NOMO-1 treated with DMSO at 0.1 percent for 48 hours (cell line): ENCODE results near the gene DOHH.
"Not testable (repeated sequence)": the region's sequence is repeated elsewhere in the genome, so short reads cannot be mapped to it uniquely, and the experiment has no call there.

Experiments
- DNase-seq: peaks from one replicate; lab custom pipeline; 2025; ENCODE audit not compliant: unreplicated experiment; lab: John Stamatoyannopoulos, UW

The DOHH gene

GRCh38 chr19:3462991-3463713 lies 37.3 kb downstream of the DOHH start:
- no peak for DNase-seq

- no peak for DNase-seq
Measured at GRCh38 chr19:3459965-3460582, 40.4 kb downstream of the DOHH start.

- no peak for DNase-seq
Measured at GRCh38 chr19:3459089-3459881, 41.2 kb downstream of the DOHH start.

GRCh38 chr19:3458229-3459088 lies 42.0 kb downstream of the DOHH start:
- DNase-seq, result no peak

GRCh38 chr19:3457528-3458228 lies 42.8 kb downstream of the DOHH start:
- DNase-seq, result no peak

- DNase-seq, result no peak
Measured at GRCh38 chr19:3456925-3457527, 43.4 kb downstream of the DOHH start.

GRCh38 chr19:3455960-3456601 lies 44.4 kb downstream of the DOHH start:
- no peak for DNase-seq

- no peak for DNase-seq
Measured at GRCh38 chr19:3455393-3455955, 45.0 kb downstream of the DOHH start.

- DNase-seq, result no peak
Measured at GRCh38 chr19:3454656-3455392, 45.6 kb downstream of the DOHH start.

GRCh38 chr19:3453840-3454239 lies 46.6 kb downstream of the DOHH start:
- DNase-seq, result no peak

GRCh38 chr19:3452942-3453214 lies 47.6 kb downstream of the DOHH start:
- not testable (repeated sequence) for DNase-seq

- no peak for DNase-seq
Measured at GRCh38 chr19:3452171-3452941, 48.1 kb downstream of the DOHH start.

GRCh38 chr19:3451451-3451866 lies 49.0 kb downstream of the DOHH start:
- no peak for DNase-seq

GRCh38 chr19:3450796-3451411 lies 49.6 kb downstream of the DOHH start:
- DNase-seq, result peak; percentile 50

- no peak for DNase-seq
Measured at GRCh38 chr19:3448616-3449334, 51.7 kb downstream of the DOHH start.

GRCh38 chr19:3446657-3447056 lies 53.8 kb downstream of the DOHH start:
- not testable (repeated sequence) for DNase-seq

GRCh38 chr19:3444695-3445234 lies 55.7 kb downstream of the DOHH start:
- DNase-seq, result no peak
